ENCODE data around the gene TENT4A. TPM values are rescaled to one million over a fixed set of nuclear protein-coding genes. Genes with fewer than 3 reads are reported as not detected.

Gene TENT4A
- total RNA-seq, 1 donor from 2014 or later, result 9.5 TPM

- no peaks in the 10 kb centered on the region for H3K4me1 ChIP-seq
- peaks cover 46% of the 10 kb centered on the region for H3K27me3 ChIP-seq (ENCODE audit: low read depth)
- intact Hi-C loops (cut with micrococcal nuclease), result no loop called here
- no peak for DNase-seq
- no peak overlapping the region for H3K4me3 ChIP-seq
- TF ChIP-seq CTCF (IDR thresholded peaks at IDR 0.05; ENCODE audit: borderline replicate concordance), result no peak
- H3K27ac ChIP-seq (replicated peaks), result no peak overlapping the region
- H3K36me3 ChIP-seq, result no peaks in the 10 kb centered on the region
- no peaks in the 10 kb centered on the region for H3K9me3 ChIP-seq (replicated peaks)
These were observed 77.8 kb downstream of the TENT4A start for GRCh38 chr5:6791031-6791430.

- DNase-seq, result no peak
- no peak for TF ChIP-seq CTCF (IDR thresholded peaks at IDR 0.05; ENCODE audit: borderline replicate concordance)
- intact Hi-C loops (cut with micrococcal nuclease), result no loop called here
These were observed 79.1 kb downstream of the TENT4A start for GRCh38 chr5:6792376-6792775.

GRCh38 chr5:6792911-6793471, 79.8 kb downstream of the TENT4A start:
- Histone ChIP-seq H3K4me3 (no peak overlapping the region), H3K27ac (replicated peaks) (no peak overlapping the region), H3K9me3 (replicated peaks) (no peaks in the 10 kb centered on the region), H3K36me3 (no peaks in the 10 kb centered on the region), H3K27me3 (ENCODE audit: low read depth) (peaks cover 43% of the 10 kb centered on the region), H3K4me1 (no peaks in the 10 kb centered on the region)
- no peak for DNase-seq
- intact Hi-C loops (cut with micrococcal nuclease), result no loop called here
- no peak for TF ChIP-seq CTCF (IDR thresholded peaks at IDR 0.05; ENCODE audit: borderline replicate concordance)

More at GRCh38 chr5:6792376-6792775, 79.1 kb downstream of the TENT4A start:
- Histone ChIP-seq H3K9me3 (replicated peaks) (no peaks in the 10 kb centered on the region), H3K27me3 (ENCODE audit: low read depth) (peaks cover 44% of the 10 kb centered on the region), H3K4me1 (no peaks in the 10 kb centered on the region), H3K36me3 (no peaks in the 10 kb centered on the region), H3K4me3 (no peak overlapping the region), H3K27ac (replicated peaks) (no peak overlapping the region)

- no peak for TF ChIP-seq CTCF (IDR thresholded peaks at IDR 0.05; ENCODE audit: borderline replicate concordance)
- no peak for DNase-seq
- Histone ChIP-seq H3K27ac (replicated peaks) (no peak overlapping the region), H3K4me1 (no peaks in the 10 kb centered on the region), H3K27me3 (ENCODE audit: low read depth) (peaks cover 11% of the 10 kb centered on the region), H3K36me3 (no peaks in the 10 kb centered on the region), H3K9me3 (replicated peaks) (peaks cover 5% of the 10 kb centered on the region), H3K4me3 (no peak overlapping the region)
- intact Hi-C loops (cut with micrococcal nuclease), result no loop called here
These were observed 88.0 kb downstream of the TENT4A start for GRCh38 chr5:6801236-6801635.

GRCh38 chr5:6803981-6804550, 90.8 kb downstream of the TENT4A start:
- H3K36me3 ChIP-seq, result no peaks in the 10 kb centered on the region
- H3K4me3 ChIP-seq, result no peak overlapping the region
- no peak for TF ChIP-seq CTCF (IDR thresholded peaks at IDR 0.05; ENCODE audit: borderline replicate concordance)
- no peaks in the 10 kb centered on the region for H3K4me1 ChIP-seq
- H3K27me3 ChIP-seq (ENCODE audit: low read depth), result peaks cover 7% of the 10 kb centered on the region
- intact Hi-C loops (cut with micrococcal nuclease), result no loop called here
- peaks cover 18% of the 10 kb centered on the region for H3K9me3 ChIP-seq (replicated peaks)
- DNase-seq, result no peak
- H3K27ac ChIP-seq (replicated peaks), result no peak overlapping the region

Data from left ventricle myocardium inferior (tissue), 1 donor.